H9 (cell line): Measurements from ENCODE around the gene B3GALNT2. TPM values are rescaled to one million over a fixed set of nuclear protein-coding genes. Genes with fewer than 3 reads are reported as not detected.

ENCODE experiments used
- DNase-seq: peaks from one replicate; pipeline ENCODE4 v3.0.0-alpha.2; 2017
- H2AFZ ChIP-seq: one replicate; pipeline ENCODE4 v1.6.1; 2013; ENCODE audit warnings: mild to moderate bottlenecking, low read length, control low read depth, moderate library complexity
- H2AK5ac ChIP-seq: 2 replicates; pipeline ENCODE4 v1.6.1; 2013; ENCODE audit warnings: low read length, control low read depth, mixed read lengths; ENCODE audit not compliant: insufficient read length
- H2BK120ac ChIP-seq: one replicate; pipeline ENCODE4 v1.6.1; 2013; ENCODE audit warnings: low read depth, mild to moderate bottlenecking, low read length, control low read depth, inconsistent platforms; ENCODE audit not compliant: poor library complexity, severe bottlenecking
- H2BK12ac ChIP-seq: 2 replicates; pipeline ENCODE4 v1.6.1; 2013; ENCODE audit warnings: low read length, control low read depth, mixed read lengths, low read depth; ENCODE audit not compliant: insufficient read length
- H2BK15ac ChIP-seq: 2 replicates; pipeline ENCODE4 v1.6.1; 2013; ENCODE audit warnings: low read depth, low read length, control low read depth
- H2BK20ac ChIP-seq: one replicate; pipeline ENCODE4 v1.6.1; 2013; ENCODE audit warnings: low read depth, mild to moderate bottlenecking, low read length, control low read depth, inconsistent platforms; ENCODE audit not compliant: poor library complexity, severe bottlenecking
- H2BK5ac ChIP-seq: 2 replicates; pipeline ENCODE4 v1.6.1; 2013; ENCODE audit warnings: low read length, control low read depth, mixed read lengths; ENCODE audit not compliant: insufficient read length
- H3K14ac ChIP-seq: 2 replicates; pipeline ENCODE4 v1.6.1; 2013; ENCODE audit warnings: low read length, control low read depth; ENCODE audit not compliant: insufficient read depth
- H3K18ac ChIP-seq: 2 replicates; pipeline ENCODE4 v1.6.1; 2013; ENCODE audit warnings: low read depth, mild to moderate bottlenecking, mixed read lengths, low read length, control low read depth; ENCODE audit not compliant: insufficient read length
- H3K23ac ChIP-seq: 2 replicates; pipeline ENCODE4 v1.6.1; 2013; ENCODE audit warnings: low read length, control low read depth, mixed read lengths, low read depth; ENCODE audit not compliant: insufficient read length
- H3K23me2 ChIP-seq: 2 replicates; pipeline ENCODE4 v1.6.1; 2013; ENCODE audit warnings: low read depth, mild to moderate bottlenecking, mixed read lengths, low read length, control low read depth; ENCODE audit not compliant: insufficient read length, poor library complexity, severe bottlenecking
- H3K27ac ChIP-seq: 2 replicates; pipeline ENCODE4 v1.5.1; 2013; ENCODE audit warnings: low read length, control low read depth, mixed read lengths, low read depth; ENCODE audit not compliant: insufficient read length
- H3K27me3 ChIP-seq: 2 replicates; pipeline ENCODE4 v1.6.1; 2013; ENCODE audit warnings: low read length, control low read depth, inconsistent platforms; ENCODE audit not compliant: insufficient read depth
- H3K4ac ChIP-seq: 2 replicates; pipeline ENCODE4 v1.6.1; 2013; ENCODE audit warnings: low read depth, mild to moderate bottlenecking, control low read depth, inconsistent platforms, low read length, moderate library complexity
- H3K4me1 ChIP-seq: 2 replicates; pipeline ENCODE4 v1.6.1; 2013; ENCODE audit warnings: low read length, control low read depth, inconsistent platforms; ENCODE audit not compliant: insufficient read depth
- H3K4me2 ChIP-seq: 2 replicates; pipeline ENCODE4 v1.6.1; 2013; ENCODE audit warnings: low read length, control low read depth, mixed read lengths; ENCODE audit not compliant: insufficient read length, insufficient read depth
- H3K56ac ChIP-seq: 2 replicates; pipeline ENCODE4 v1.6.1; 2013; ENCODE audit warnings: low read depth, mild to moderate bottlenecking, mixed read lengths, low read length, control low read depth; ENCODE audit not compliant: insufficient read length
- H3K79me1 ChIP-seq: 2 replicates; pipeline ENCODE4 v1.6.1; 2013; ENCODE audit warnings: low read depth, mild to moderate bottlenecking, moderate library complexity, low read length, control low read depth, inconsistent platforms; ENCODE audit not compliant: insufficient read depth, poor library complexity, severe bottlenecking
- H3K79me2 ChIP-seq: 2 replicates; pipeline ENCODE4 v1.6.1; 2013; ENCODE audit warnings: low read length, control low read depth, inconsistent platforms; ENCODE audit not compliant: insufficient read depth
- H3K9ac ChIP-seq: 2 replicates; pipeline ENCODE4 v1.6.1; 2013; ENCODE audit warnings: low read length, control low read depth, mixed read lengths; ENCODE audit not compliant: insufficient read length; ENCODE audit errors: extremely low read depth
- H3K9me3 ChIP-seq: one replicate; pipeline ENCODE4 v1.6.1; 2013; ENCODE audit warnings: low read depth, low read length, inconsistent platforms; ENCODE audit not compliant: control insufficient read depth
- H3T11ph ChIP-seq: one replicate; pipeline ENCODE4 v1.6.1; 2013; ENCODE audit warnings: mild to moderate bottlenecking, low read length, control low read depth, inconsistent platforms
- H4K20me1 ChIP-seq: one replicate; pipeline ENCODE4 v1.6.1; 2013; ENCODE audit not compliant: control insufficient read depth, insufficient read length, insufficient read depth
- H4K5ac ChIP-seq: 2 replicates; pipeline ENCODE4 v1.6.1; 2013; ENCODE audit warnings: low read depth, mild to moderate bottlenecking, mixed read lengths, low read length, control low read depth; ENCODE audit not compliant: insufficient read length
- H4K8ac ChIP-seq: replicated peaks from 2 replicates; pipeline ENCODE4 v1.6.1; 2013; ENCODE audit warnings: low read length, control low read depth, mixed read lengths, low read depth; ENCODE audit not compliant: insufficient read length
- H4K91ac ChIP-seq: 2 replicates; pipeline ENCODE4 v1.6.1; 2013; ENCODE audit warnings: low read depth, mild to moderate bottlenecking, moderate library complexity, mixed read lengths, low read length, control low read depth; ENCODE audit not compliant: insufficient read length
- H3K27ac Mint-ChIP-seq, 3 experiments: 2 replicates in 2 of 3; 3 replicates in 1 of 3; pipeline ENCODE4 v1.8.0; 2020 to 2021; ENCODE audit warnings: mixed read lengths in 3 of 3, mild to moderate bottlenecking in 1 of 3, moderate library complexity in 1 of 3
- H3K27me3 Mint-ChIP-seq: 2 replicates; pipeline ENCODE4 v1.8.0; 2021; ENCODE audit warnings: low read depth, mild to moderate bottlenecking, moderate library complexity, mixed read lengths
- H3K36me3 Mint-ChIP-seq, 3 experiments: 2 replicates in 2 of 3; 3 replicates in 1 of 3; pipeline ENCODE4 v1.8.0; 2020 to 2021; ENCODE audit warnings: low read depth in 3 of 3, mixed read lengths in 3 of 3; ENCODE audit not compliant: insufficient read depth in 1 of 3
- H3K4me1 Mint-ChIP-seq, 2 experiments: 2 replicates each; pipeline ENCODE4 v1.8.0; 2020; ENCODE audit warnings: mixed read lengths in 2 of 2
- H3K4me3 Mint-ChIP-seq, 2 experiments: 2 replicates in 1 of 2; 3 replicates in 1 of 2; pipeline ENCODE4 v1.8.0; 2020 to 2021; ENCODE audit warnings: mild to moderate bottlenecking in 2 of 2, mixed read lengths in 2 of 2, moderate library complexity in 1 of 2
- H3K9me3 Mint-ChIP-seq, 2 experiments: 2 replicates in 1 of 2; 3 replicates in 1 of 2; pipeline ENCODE4 v1.8.0; 2020; ENCODE audit warnings: mild to moderate bottlenecking in 2 of 2, mixed read lengths in 2 of 2, moderate library complexity in 1 of 2
- CTCF ChIP-seq: fragments of 200-600 bp; sonication (generic); conservative IDR thresholded peaks from 3 replicates; pipeline ENCODE4 v1.8.0; 2021; ENCODE audit warnings: antibody characterized with exemption, mild to moderate bottlenecking
- WGBS: extraction: QIAGEN DNeasy Blood & Tissue Kit; methylation state at CpG from one replicate; pipeline ENCODE4 v1.1.7; 2013; ENCODE audit warnings: missing lambda C conversion rate, low lambda C conversion rate, mixed read lengths; ENCODE audit not compliant: insufficient read length; ENCODE audit errors: extremely low coverage; 5-methylcytosine and 5-hydroxymethylcytosine counted together
- total RNA-seq: library from RNA; stranded (reverse); gene quantifications from 2 replicates; pipeline ENCODE4 v1.2.1, GENCODE V29; 2021

The B3GALNT2 gene
- total RNA-seq, 1 experiment from 2014 or later, result 27.8 TPM

DNA sequence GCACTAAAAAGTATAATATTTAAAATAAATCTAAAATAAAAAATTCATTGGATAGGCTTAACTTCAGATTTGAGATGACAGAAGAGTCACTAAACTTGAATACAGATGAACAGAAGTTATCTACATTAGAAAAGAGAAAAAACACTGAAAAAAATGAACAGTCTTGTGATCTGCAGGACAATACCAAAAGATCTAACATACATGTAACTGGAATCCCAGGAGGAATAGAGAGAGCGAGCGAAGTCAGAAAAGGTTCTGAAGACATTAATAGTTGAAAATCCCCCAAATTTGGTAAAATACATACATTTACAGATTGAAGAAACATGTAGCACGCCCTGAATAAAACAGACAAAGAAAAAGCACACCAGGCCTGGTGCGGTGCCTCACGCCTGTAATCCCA is 21.2 kb downstream of the B3GALNT2 start:
- H2BK12ac ChIP-seq, result no peak overlapping the region
- H3K56ac ChIP-seq, result no peak overlapping the region
- H3K4me1 ChIP-seq, result no peaks in the 10 kb centered on the region
- no peak overlapping the region for H4K91ac ChIP-seq
- no peak overlapping the region for H4K8ac ChIP-seq
- no peak overlapping the region for H3K4ac ChIP-seq
- no peak overlapping the region for H3T11ph ChIP-seq
- no peaks in the 10 kb centered on the region for H3K79me1 ChIP-seq
- H3K9ac ChIP-seq, result no peak overlapping the region
- H2BK5ac ChIP-seq, result no peak overlapping the region
- no CpG with 5 or more reads among the region's 5 CpGs for WGBS
- H3K9me3 Mint-ChIP-seq, result no peaks in the 10 kb centered on the region
- no peak overlapping the region for H2AFZ ChIP-seq
- no peaks in the 10 kb centered on the region for H3K4me1 Mint-ChIP-seq
- no peak overlapping the region for H3K14ac ChIP-seq
- H3K27ac ChIP-seq, result no peak overlapping the region
- H3K4me3 Mint-ChIP-seq, result no peak overlapping the region; a peak in 1 of 5 replicates
- no peak overlapping the region for H2AK5ac ChIP-seq
- no peak overlapping the region for H3K18ac ChIP-seq
- no peak for DNase-seq
- no peak overlapping the region for H3K4me2 ChIP-seq
- no peaks in the 10 kb centered on the region for H3K27me3 ChIP-seq
- TF ChIP-seq CTCF, result no peak
- no peak overlapping the region for H2BK20ac ChIP-seq
- H3K27ac Mint-ChIP-seq, result 0 out of 7 replicates have a peak overlapping the region, but pooled peaks of 1 of the 3 experiments have one; percentile 11
- H4K20me1 ChIP-seq, result no peaks in the 10 kb centered on the region
- H3K79me2 ChIP-seq, result no peaks in the 10 kb centered on the region
- H2BK120ac ChIP-seq, result no peak overlapping the region
- H3K23me2 ChIP-seq, result no peaks in the 10 kb centered on the region
- H3K27me3 Mint-ChIP-seq, result no peaks in the 10 kb centered on the region
- H3K36me3 Mint-ChIP-seq, result peaks cover 28 to 69% (median 52%) of the 10 kb centered on the region in 3 experiments; a peak in 6 of 7 replicates
- H4K5ac ChIP-seq, result no peak overlapping the region
- H2BK15ac ChIP-seq, result no peak overlapping the region
- H3K9me3 ChIP-seq, result no peaks in the 10 kb centered on the region
- H3K23ac ChIP-seq, result no peak overlapping the region
